ENCODE data around the gene FTL. TPM values are rescaled to one million over a fixed set of nuclear protein-coding genes. Genes with fewer than 3 reads are reported as not detected.

FTL gene
- total RNA-seq, 1 donor from 2014 or later: 834 TPM

DNA sequence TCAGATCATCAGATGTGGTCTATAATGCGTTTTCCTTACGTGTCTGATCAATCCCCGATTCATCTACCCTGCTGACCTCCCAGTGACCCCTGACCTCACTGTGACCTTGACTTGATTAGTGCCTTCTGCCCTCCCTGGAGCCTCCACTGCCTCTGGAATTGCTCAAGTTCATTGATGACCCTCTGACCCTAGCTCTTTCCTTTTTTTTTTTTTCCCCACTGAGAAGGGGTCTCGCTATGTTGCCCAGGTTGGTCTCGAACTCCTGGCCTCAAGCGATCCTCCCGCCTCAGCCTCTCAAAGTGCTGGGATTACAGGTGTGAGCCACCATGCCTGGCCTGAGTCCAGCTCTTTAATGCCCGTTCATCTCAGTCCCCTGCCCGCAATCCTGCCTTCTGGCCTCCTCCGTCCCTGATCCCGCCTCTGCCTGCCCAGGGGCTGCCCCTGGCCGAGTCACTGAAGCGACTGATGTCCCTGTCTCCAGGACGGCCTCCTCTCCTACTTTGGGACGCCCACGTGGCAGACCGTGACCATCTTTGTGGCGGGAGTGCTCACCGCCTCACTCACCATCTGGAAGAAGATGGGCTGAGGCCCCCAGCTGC lies 4.0 kb upstream of the FTL start:
- H3K27me3 ChIP-seq (ENCODE audit: low read depth): no peaks in the 10 kb centered on the region
- DNase-seq: no peak
- H3K9me3 ChIP-seq (replicated peaks): no peaks in the 10 kb centered on the region
- peak overlapping the region; percentile 94 for H3K27ac ChIP-seq (replicated peaks)
- H3K4me1 ChIP-seq: peaks cover 39% of the 10 kb centered on the region
- no peak for TF ChIP-seq CTCF (IDR thresholded peaks at IDR 0.05; ENCODE audit: borderline replicate concordance)
- H3K36me3 ChIP-seq: peaks cover 5% of the 10 kb centered on the region
- H3K4me3 ChIP-seq: no peak overlapping the region
- intact Hi-C loops (cut with micrococcal nuclease): no loop called here

DNA sequence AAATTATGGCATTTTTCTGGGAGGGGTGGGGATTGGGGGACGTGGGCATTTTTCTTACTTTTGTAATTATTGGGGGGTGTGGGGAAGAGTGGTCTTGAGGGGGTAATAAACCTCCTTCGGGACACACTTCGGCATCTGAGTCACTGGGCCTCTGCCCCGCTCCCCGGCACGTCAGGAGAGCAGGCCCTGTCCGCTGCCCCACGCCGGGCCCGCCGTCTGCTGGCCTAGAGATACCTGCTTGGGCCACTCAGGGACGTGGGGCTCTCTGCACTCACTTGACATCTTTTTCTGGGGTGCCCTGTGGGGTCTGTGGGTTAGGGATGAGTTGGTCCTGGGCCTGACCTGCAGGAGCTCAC lies 3.5 kb upstream of the FTL start:
- peaks cover 7% of the 10 kb centered on the region for H3K36me3 ChIP-seq
- no peak for TF ChIP-seq CTCF (IDR thresholded peaks at IDR 0.05; ENCODE audit: borderline replicate concordance)
- peak overlapping the region; percentile 94 for H3K27ac ChIP-seq (replicated peaks)
- intact Hi-C loops (cut with micrococcal nuclease): no loop called here
- no peak for DNase-seq
- H3K4me1 ChIP-seq: peaks cover 41% of the 10 kb centered on the region
- no peaks in the 10 kb centered on the region for H3K27me3 ChIP-seq (ENCODE audit: low read depth)
- no peaks in the 10 kb centered on the region for H3K9me3 ChIP-seq (replicated peaks)
- no peak overlapping the region for H3K4me3 ChIP-seq

DNA sequence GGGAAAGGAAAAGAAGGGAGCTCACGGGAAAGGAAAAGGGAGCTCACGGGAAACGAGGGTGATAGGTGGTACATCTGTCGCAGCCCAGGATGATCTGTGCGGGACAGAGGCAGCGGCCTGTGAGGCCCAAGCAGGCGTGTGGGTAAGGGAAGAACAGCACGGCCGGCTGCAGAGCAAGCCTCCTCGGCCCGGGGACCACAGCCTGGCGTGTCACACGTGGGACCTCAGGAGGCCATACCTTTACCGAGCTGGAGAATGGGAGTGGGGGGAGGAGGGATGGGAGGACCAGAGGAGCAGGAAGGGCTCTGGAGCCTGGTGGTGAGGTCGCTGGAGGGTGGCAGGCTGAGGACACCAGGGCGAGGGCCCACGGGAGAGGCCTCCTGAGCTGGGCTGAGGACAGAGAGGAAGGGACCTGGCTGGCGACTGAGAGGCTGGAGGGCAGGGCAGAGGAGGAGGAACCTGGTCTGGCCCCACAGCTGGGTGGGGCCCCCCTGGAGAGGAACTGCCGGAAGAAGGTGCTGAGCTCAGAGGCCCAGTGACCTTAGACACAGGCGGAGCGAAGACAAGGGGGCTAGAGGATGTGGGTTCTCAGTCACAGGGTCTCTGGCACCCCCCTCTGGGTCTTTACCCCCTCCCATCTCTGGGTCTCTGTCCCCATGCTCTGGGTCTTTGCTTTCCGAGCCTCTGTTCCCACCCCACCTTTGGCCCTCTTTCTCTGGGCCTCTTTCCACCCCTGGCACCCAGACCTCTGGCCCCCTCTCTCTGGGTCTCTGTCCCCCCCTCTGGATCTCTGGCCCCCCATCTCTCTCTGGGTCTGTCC lies 2.9 kb upstream of the FTL start:
- intact Hi-C loops (cut with micrococcal nuclease): no loop called here
- TF ChIP-seq CTCF (IDR thresholded peaks at IDR 0.05; ENCODE audit: borderline replicate concordance): no peak
- Histone ChIP-seq H3K27ac (replicated peaks) (peak overlapping the region; percentile 94), H3K36me3 (peaks cover 13% of the 10 kb centered on the region), H3K27me3 (ENCODE audit: low read depth) (no peaks in the 10 kb centered on the region), H3K9me3 (replicated peaks) (no peaks in the 10 kb centered on the region), H3K4me3 (no peak overlapping the region), H3K4me1 (peaks cover 47% of the 10 kb centered on the region)
- DNase-seq: peak; percentile 54

- H3K27ac ChIP-seq (replicated peaks): peak overlapping the region; percentile 94
- no peaks in the 10 kb centered on the region for H3K27me3 ChIP-seq (ENCODE audit: low read depth)
- H3K9me3 ChIP-seq (replicated peaks): no peaks in the 10 kb centered on the region
- peaks cover 17% of the 10 kb centered on the region for H3K36me3 ChIP-seq
- intact Hi-C loops (cut with micrococcal nuclease): no loop called here
- TF ChIP-seq CTCF (IDR thresholded peaks at IDR 0.05; ENCODE audit: borderline replicate concordance): no peak
- no peak overlapping the region for H3K4me3 ChIP-seq
- H3K4me1 ChIP-seq: peaks cover 53% of the 10 kb centered on the region
- no peak for DNase-seq
Measured at GRCh38 chr19:48962849-48963165, 2.3 kb upstream of the FTL start.

GRCh38 chr19:48963371-48964204 lies 1.5 kb upstream of the FTL start:
- H3K4me3 ChIP-seq: peak overlapping the region; percentile 88
- H3K9me3 ChIP-seq (replicated peaks): no peaks in the 10 kb centered on the region
- DNase-seq: peak; percentile 72
- intact Hi-C loops (cut with micrococcal nuclease): no loop called here
- TF ChIP-seq CTCF (IDR thresholded peaks at IDR 0.05; ENCODE audit: borderline replicate concordance): no peak
- H3K27me3 ChIP-seq (ENCODE audit: low read depth): no peaks in the 10 kb centered on the region
- peaks cover 61% of the 10 kb centered on the region for H3K4me1 ChIP-seq
- H3K27ac ChIP-seq (replicated peaks): peak overlapping the region; percentile 94
- peaks cover 21% of the 10 kb centered on the region for H3K36me3 ChIP-seq

Measured in left ventricle myocardium inferior (tissue), 1 donor.